SU-DHL-6 (cell line): ENCODE measurements around the gene CCDC30.
"Not testable (repeated sequence)": the region's sequence is repeated elsewhere in the genome, so short reads cannot be mapped to it uniquely, and the experiment has no call there.

Source experiments
- H2AFZ ChIP-seq: fragments of 200-600 bp; sonication (generic); 2 replicates; pipeline ENCODE4 v1.6.1; 2014; ENCODE audit warnings: low read depth, mild to moderate bottlenecking, moderate library complexity, mixed read lengths, antibody characterized with exemption, low read length; ENCODE audit not compliant: severe bottlenecking
- H3F3A ChIP-seq: fragments of 200-600 bp; shearing (Covaris generic); 2 replicates; pipeline ENCODE4 v1.6.0; 2016; ENCODE audit warnings: antibody characterized with exemption, mild to moderate bottlenecking; ENCODE audit not compliant: insufficient read depth
- H3K27ac ChIP-seq: fragments of 200-600 bp; sonication (generic); 2 replicates; pipeline ENCODE4 v1.5.1; 2016; ENCODE audit warnings: low read depth, mild to moderate bottlenecking, low read length, moderate library complexity, mixed read lengths
- H3K27me3 ChIP-seq: fragments of 200-600 bp; sonication (generic), shearing (Covaris generic); 2 replicates; pipeline ENCODE4 v1.6.0; 2014; ENCODE audit warnings: mild to moderate bottlenecking, low read length
- H3K36me3 ChIP-seq: fragments of 200-600 bp; sonication (generic); 2 replicates; pipeline ENCODE4 v1.6.1; 2014; ENCODE audit warnings: mild to moderate bottlenecking, low read length, mixed read lengths
- H3K4me2 ChIP-seq: fragments of 300-600, 200-600 bp; shearing (Covaris generic), sonication (generic); 2 replicates; pipeline ENCODE4 v1.6.0; 2014; ENCODE audit warnings: low read length, low read depth, mild to moderate bottlenecking; ENCODE audit not compliant: poor library complexity, severe bottlenecking
- H3K4me3 ChIP-seq: fragments of 200-600 bp; sonication (generic); 2 replicates; pipeline ENCODE4 v1.5.1; 2014; ENCODE audit warnings: antibody characterized with exemption, low read length, mild to moderate bottlenecking, mixed read lengths; ENCODE audit not compliant: insufficient read depth, poor library complexity, severe bottlenecking
- H3K79me2 ChIP-seq: fragments of 200-600 bp; sonication (generic); 2 replicates; pipeline ENCODE4 v1.6.1; 2014; ENCODE audit warnings: mild to moderate bottlenecking, low read length, moderate library complexity; ENCODE audit not compliant: insufficient read depth
- H3K9ac ChIP-seq: fragments of 200-600 bp; sonication (generic); 2 replicates; pipeline ENCODE4 v1.7.0; 2014; ENCODE audit warnings: mild to moderate bottlenecking, low read length
- H3K9me2 ChIP-seq: fragments of 200-600 bp; sonication (generic); replicated peaks from 2 replicates; pipeline ENCODE4 v1.6.1; 2014; ENCODE audit warnings: low read length; ENCODE audit not compliant: insufficient read depth
- H3K9me3 ChIP-seq: fragments of 200-600 bp; sonication (generic); 2 replicates; pipeline ENCODE4 v1.6.1; 2014; ENCODE audit warnings: low read length, mixed read lengths; ENCODE audit not compliant: insufficient read depth
- H4K20me1 ChIP-seq: fragments of 200-600 bp; sonication (generic); 2 replicates; pipeline ENCODE4 v1.6.1; 2014; ENCODE audit warnings: low read depth, mild to moderate bottlenecking, antibody characterized with exemption, low read length, moderate library complexity, mixed read lengths
- CTCF ChIP-seq: fragments of 200-600 bp; sonication (generic); IDR thresholded peaks from one replicate; pipeline ENCODE4 v1.5.1; 2017; ENCODE audit warnings: antibody characterized with exemption, mild to moderate bottlenecking, low read length, moderate library complexity; ENCODE audit not compliant: insufficient read depth, poor library complexity, severe bottlenecking
- EZH2phosphoT487 ChIP-seq: fragments of 200-600 bp; sonication (generic), shearing (Covaris generic); conservative IDR thresholded peaks from 2 replicates; pipeline ENCODE4 v1.6.1; 2018; ENCODE audit warnings: mild to moderate bottlenecking, antibody characterized with exemption, low read length, moderate library complexity, mixed read lengths

Gene CCDC30

GRCh38 chr1:42469727-42470126 lies 6.6 kb downstream of the CCDC30 start:
- H2AFZ ChIP-seq = no peak overlapping the region
- H3K9me3 ChIP-seq = no peaks in the 10 kb centered on the region
- no peaks in the 10 kb centered on the region for H3F3A ChIP-seq
- no peaks in the 10 kb centered on the region for H3K9me2 ChIP-seq
- no peak overlapping the region for H3K4me3 ChIP-seq
- no peaks in the 10 kb centered on the region for H3K36me3 ChIP-seq
- H3K27ac ChIP-seq = no peak overlapping the region
- H3K4me2 ChIP-seq = no peak overlapping the region
- TF ChIP-seq CTCF (no peak), EZH2phosphoT487 (no peak)
- H3K9ac ChIP-seq = no peak overlapping the region
- H4K20me1 ChIP-seq = no peaks in the 10 kb centered on the region
- no peaks in the 10 kb centered on the region for H3K79me2 ChIP-seq
- H3K27me3 ChIP-seq = no peaks in the 10 kb centered on the region

GRCh38 chr1:42476605-42477004 lies 13.5 kb downstream of the CCDC30 start:
- H3K9me3 ChIP-seq = no peaks in the 10 kb centered on the region

DNA sequence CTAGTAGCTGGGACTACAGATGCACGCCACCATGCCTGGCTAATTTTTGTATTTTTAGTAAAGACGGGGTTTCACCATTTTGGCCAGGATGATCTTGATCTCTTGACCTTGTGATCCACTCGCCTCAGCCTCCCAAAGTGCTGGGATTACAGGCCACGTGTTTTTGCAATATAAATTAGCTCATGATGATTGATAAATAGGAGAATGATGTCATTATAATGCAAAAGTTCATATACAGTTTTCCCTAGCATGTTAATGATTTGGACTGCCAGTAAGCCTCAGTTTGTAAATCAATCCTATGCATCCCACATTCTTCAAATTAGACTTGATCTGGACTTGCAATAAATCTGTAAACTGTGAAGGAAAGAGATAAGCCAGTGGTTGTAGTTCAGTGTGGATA lies 14.3 kb downstream of the CCDC30 start:
- not testable (repeated sequence) for H3K27me3 ChIP-seq, H3K9me3 ChIP-seq

More at GRCh38 chr1:42476605-42477004, 13.5 kb downstream of the CCDC30 start:
- H4K20me1 ChIP-seq = no peaks in the 10 kb centered on the region
- H3K79me2 ChIP-seq = no peaks in the 10 kb centered on the region
- H3K36me3 ChIP-seq = no peaks in the 10 kb centered on the region
- H3K27ac ChIP-seq = no peak overlapping the region
- H3K4me3 ChIP-seq = no peak overlapping the region
- TF ChIP-seq CTCF (no peak), EZH2phosphoT487 (no peak)
- H2AFZ ChIP-seq = no peak overlapping the region
- no peaks in the 10 kb centered on the region for H3K9me2 ChIP-seq
- H3K4me2 ChIP-seq = no peak overlapping the region
- H3K9ac ChIP-seq = no peak overlapping the region
- H3F3A ChIP-seq = no peaks in the 10 kb centered on the region
- H3K27me3 ChIP-seq = no peaks in the 10 kb centered on the region

DNA sequence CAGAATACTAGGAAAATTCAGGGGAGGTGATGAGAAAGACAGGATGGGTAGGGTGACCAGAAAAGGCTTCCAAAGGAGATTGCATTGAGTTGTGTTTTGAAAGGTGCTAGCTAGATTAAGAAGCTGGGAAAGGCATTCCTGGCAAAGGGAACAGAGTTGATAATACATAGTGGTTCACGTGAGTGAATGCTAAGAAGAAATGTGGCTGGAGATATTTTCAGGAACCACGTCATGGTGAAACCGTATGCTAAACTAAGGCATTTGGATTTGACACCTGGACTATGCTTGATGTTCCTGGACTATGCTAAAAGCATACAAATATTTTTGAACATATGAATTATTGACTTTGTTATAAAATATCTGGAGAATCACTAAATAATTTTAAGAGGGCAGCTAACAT lies 14.7 kb downstream of the CCDC30 start:
- Histone ChIP-seq H4K20me1 (no peaks in the 10 kb centered on the region), H3K4me2 (no peak overlapping the region), H3F3A (no peaks in the 10 kb centered on the region), H3K4me3 (no peak overlapping the region), H3K9ac (no peak overlapping the region), H3K9me3 (no peaks in the 10 kb centered on the region), H3K27me3 (no peaks in the 10 kb centered on the region), H3K9me2 (no peaks in the 10 kb centered on the region), H3K79me2 (no peaks in the 10 kb centered on the region), H3K27ac (no peak overlapping the region), H3K36me3 (no peaks in the 10 kb centered on the region), H2AFZ (no peak overlapping the region)
- TF ChIP-seq CTCF (no peak), EZH2phosphoT487 (no peak)

More for the DNA sequence above, 14.3 kb downstream of the CCDC30 start:
- H3K4me2 ChIP-seq, H4K20me1 ChIP-seq, H3K36me3 ChIP-seq, H3K27ac ChIP-seq, H3F3A ChIP-seq, H3K4me3 ChIP-seq, H2AFZ ChIP-seq, H3K79me2 ChIP-seq, H3K9me2 ChIP-seq, H3K9ac ChIP-seq: not testable (repeated sequence)
